ENCODE results near the gene AIF1.
"Not testable (repeated sequence)": the region's sequence is repeated elsewhere in the genome, so short reads cannot be mapped to it uniquely, and the experiment has no call there.

AIF1 gene

GRCh38 chr6:31587791-31588777 lies 26.9 kb upstream of the AIF1 start:
- H3K36me3 ChIP-seq (ENCODE audit: low read length) = no peaks in the 10 kb centered on the region
- no peaks in the 10 kb centered on the region for H3K9me3 ChIP-seq (ENCODE audit: insufficient read depth, low read length)
- H3K9ac ChIP-seq (ENCODE audit: low read length) = no peak overlapping the region
- H3K27me3 ChIP-seq (ENCODE audit: low read length) = no peaks in the 10 kb centered on the region
- H3F3A ChIP-seq (ENCODE audit: insufficient read depth) = peaks cover 32% of the 10 kb centered on the region
- H4K20me1 ChIP-seq (ENCODE audit: low read depth, low read length) = no peaks in the 10 kb centered on the region
- H3K4me3 ChIP-seq (ENCODE audit: insufficient read depth, low read length, poor library complexity, severe bottlenecking) = no peak overlapping the region
- no peak overlapping the region for H3K27ac ChIP-seq (ENCODE audit: low read depth, low read length)
- H2AFZ ChIP-seq (ENCODE audit: low read depth, low read length, severe bottlenecking) = no peak overlapping the region
- TF ChIP-seq EZH2phosphoT487 (conservative IDR thresholded peaks at IDR 0.05; ENCODE audit: low read length) (no peak), CTCF (IDR thresholded peaks at IDR 0.05; ENCODE audit: insufficient read depth, low read length, poor library complexity, severe bottlenecking) (no peak)
- no peaks in the 10 kb centered on the region for H3K79me2 ChIP-seq (ENCODE audit: insufficient read depth, low read length)
- H3K9me2 ChIP-seq (replicated peaks; ENCODE audit: insufficient read depth, low read length) = no peaks in the 10 kb centered on the region
- H3K4me2 ChIP-seq (ENCODE audit: low read depth, low read length, poor library complexity, severe bottlenecking) = no peak overlapping the region

GRCh38 chr6:31588871-31589650 lies 26.0 kb upstream of the AIF1 start:
- TF ChIP-seq EZH2phosphoT487 (conservative IDR thresholded peaks at IDR 0.05; ENCODE audit: low read length) = no peak
- no peak for TF ChIP-seq CTCF (IDR thresholded peaks at IDR 0.05; ENCODE audit: insufficient read depth, low read length, poor library complexity, severe bottlenecking)

GRCh38 chr6:31590691-31591090 lies 24.3 kb upstream of the AIF1 start:
- peaks cover 14% of the 10 kb centered on the region for H3F3A ChIP-seq (ENCODE audit: insufficient read depth)
- H3K27me3 ChIP-seq (ENCODE audit: low read length); H2AFZ ChIP-seq (ENCODE audit: low read depth, low read length, severe bottlenecking); H3K4me3 ChIP-seq (ENCODE audit: insufficient read depth, low read length, poor library complexity, severe bottlenecking); H3K27ac ChIP-seq (ENCODE audit: low read depth, low read length); H3K4me2 ChIP-seq (ENCODE audit: low read depth, low read length, poor library complexity, severe bottlenecking); H3K9me2 ChIP-seq (replicated peaks; ENCODE audit: insufficient read depth, low read length); H3K79me2 ChIP-seq (ENCODE audit: insufficient read depth, low read length); H3K36me3 ChIP-seq (ENCODE audit: low read length); H3K9ac ChIP-seq (ENCODE audit: low read length); H4K20me1 ChIP-seq (ENCODE audit: low read depth, low read length); H3K9me3 ChIP-seq (ENCODE audit: insufficient read depth, low read length): not testable (repeated sequence)

More at GRCh38 chr6:31588871-31589650, 26.0 kb upstream of the AIF1 start:
- Histone ChIP-seq H3K9ac (ENCODE audit: low read length) (no peak overlapping the region), H3K9me2 (replicated peaks; ENCODE audit: insufficient read depth, low read length) (no peaks in the 10 kb centered on the region), H3K4me2 (ENCODE audit: low read depth, low read length, poor library complexity, severe bottlenecking) (no peak overlapping the region), H3K27ac (ENCODE audit: low read depth, low read length) (no peak overlapping the region), H3K27me3 (ENCODE audit: low read length) (no peaks in the 10 kb centered on the region), H2AFZ (ENCODE audit: low read depth, low read length, severe bottlenecking) (no peak overlapping the region), H3K36me3 (ENCODE audit: low read length) (no peaks in the 10 kb centered on the region), H3K9me3 (ENCODE audit: insufficient read depth, low read length) (no peaks in the 10 kb centered on the region), H3F3A (ENCODE audit: insufficient read depth) (peaks cover 26% of the 10 kb centered on the region), H4K20me1 (ENCODE audit: low read depth, low read length) (no peaks in the 10 kb centered on the region), H3K4me3 (ENCODE audit: insufficient read depth, low read length, poor library complexity, severe bottlenecking) (no peak overlapping the region), H3K79me2 (ENCODE audit: insufficient read depth, low read length) (no peaks in the 10 kb centered on the region)

All from SU-DHL-6 (cell line).